COLO829 (cell line): ENCODE measurements around the gene COLEC11.
"Not testable (repeated sequence)": the region's sequence is repeated elsewhere in the genome, so short reads cannot be mapped to it uniquely, and the experiment has no call there.

Experiments used
- DNase-seq: peaks from one replicate; pipeline ENCODE4 v3.0.0; 2012; ENCODE audit warnings: low spot score

COLEC11 gene

DNA sequence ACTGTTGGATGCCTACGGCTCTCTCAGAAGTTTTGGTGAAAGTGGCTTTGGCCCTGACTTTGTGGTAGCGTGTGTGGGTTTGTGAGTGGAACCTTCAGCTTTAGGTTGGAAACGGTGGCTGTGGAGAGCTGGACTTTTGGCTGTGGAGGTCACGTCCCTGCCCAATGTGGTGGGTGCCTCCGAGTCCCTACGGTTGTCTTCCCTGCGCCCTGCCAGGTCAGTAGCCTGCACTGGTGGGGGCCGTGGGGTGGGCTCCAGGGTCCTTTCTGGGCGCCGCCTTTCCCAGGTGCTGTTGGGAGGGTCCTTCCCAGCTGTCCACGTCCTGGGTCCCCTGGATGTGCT lies 11.1 kb downstream of the COLEC11 start:
- DNase-seq = no peak

DNA sequence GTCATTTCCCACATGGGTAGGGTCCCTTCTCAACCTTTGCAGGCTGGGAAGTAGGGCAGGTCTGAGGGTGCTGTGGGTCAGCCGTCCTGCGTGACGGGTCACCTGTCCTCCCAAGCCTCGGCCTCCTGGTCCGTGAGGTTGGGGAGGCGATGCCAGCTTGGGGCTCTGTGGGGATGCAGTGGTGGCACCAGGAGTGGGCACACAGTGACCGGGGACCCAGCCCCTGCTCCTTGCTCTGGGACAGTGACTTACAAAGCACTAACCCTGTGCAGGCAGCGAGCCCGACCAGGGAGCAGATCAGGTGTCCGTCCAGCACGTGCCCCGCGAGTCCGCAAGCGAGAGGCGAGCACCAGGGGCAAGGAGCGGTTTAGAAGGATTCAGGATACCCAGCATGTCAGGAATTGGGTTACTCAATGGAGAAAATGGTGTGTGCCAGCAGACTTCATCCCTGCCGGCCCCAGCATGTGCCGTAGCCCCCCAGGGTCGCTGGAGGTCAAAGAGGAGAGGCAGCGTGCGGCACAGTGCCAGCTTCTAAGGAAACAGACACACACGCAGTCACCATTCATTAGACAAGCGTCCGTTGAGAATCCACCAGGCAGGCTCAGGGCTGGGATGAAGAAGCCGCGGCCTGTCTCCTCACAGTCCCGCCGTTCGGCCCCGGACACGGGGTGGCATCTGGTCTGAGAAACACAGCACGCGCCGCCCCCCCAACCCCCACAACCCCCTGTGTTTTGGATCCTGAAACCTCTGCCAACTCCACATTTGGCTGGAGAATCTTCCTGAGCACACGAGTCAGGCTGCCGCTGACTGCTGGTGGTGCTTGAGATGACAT lies 11.7 kb downstream of the COLEC11 start:
- no peak for DNase-seq

DNA sequence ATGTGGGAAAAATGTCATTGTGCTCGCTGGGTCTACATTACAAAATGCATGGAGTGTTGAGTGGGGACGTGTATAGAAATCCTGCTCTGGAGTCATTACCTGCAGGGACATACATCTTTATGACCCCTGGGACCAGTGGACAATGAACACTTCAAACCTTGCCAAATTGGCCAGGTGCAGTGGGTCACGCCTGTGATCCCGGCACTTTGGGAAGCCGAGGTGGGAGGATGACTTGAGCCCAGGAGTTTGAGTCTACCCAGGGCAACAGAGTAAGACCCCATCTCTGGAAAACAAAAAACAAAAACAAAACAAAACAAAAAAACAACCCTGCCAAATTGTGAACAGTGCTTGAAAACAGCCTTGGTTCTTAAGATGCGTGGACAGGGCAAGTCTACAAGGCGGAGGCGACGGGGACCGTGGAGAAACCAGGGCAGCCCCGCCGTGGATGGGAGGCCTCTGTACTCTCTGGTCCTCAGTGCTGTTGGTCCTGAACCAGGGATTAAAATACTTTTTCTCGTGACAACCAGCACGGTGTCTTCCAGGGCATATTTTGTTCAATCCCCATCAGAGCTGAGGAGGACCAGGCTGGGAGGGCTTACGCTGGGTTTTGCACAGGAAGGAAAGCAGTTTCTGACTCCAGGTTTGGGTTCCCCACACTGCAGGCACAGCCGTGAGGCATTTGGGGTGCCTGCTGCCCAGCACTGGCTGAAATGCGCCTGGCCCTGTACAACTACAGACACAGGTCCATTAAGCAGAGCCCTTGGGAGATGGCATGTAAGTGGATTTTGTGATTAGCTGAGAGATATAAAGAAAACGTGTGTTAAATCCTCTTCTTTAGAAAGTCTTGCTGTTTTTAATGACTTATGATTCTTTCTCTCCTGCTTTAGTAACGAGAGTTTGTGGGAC lies 13.7 kb downstream of the COLEC11 start:
- no peak for DNase-seq

DNA sequence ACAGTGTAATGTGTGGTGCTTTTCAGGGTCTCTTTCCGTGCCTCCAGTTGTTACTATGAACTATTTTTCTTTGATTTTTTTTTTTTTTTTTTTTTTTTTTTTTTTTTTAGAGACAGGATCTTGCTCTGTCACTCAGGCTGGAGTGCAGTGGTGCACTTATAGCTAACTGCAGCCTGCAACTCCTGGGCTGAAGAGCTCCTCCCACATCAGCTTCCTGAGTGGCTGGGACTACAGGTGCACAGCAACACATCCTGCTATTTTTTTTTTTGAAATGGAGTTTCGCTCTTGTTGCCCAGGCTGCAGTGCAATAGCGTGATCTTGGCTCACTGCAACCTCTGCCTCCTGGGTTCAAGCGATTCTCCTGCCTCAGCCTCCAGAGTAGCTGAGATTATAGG lies 14.4 kb downstream of the COLEC11 start:
- DNase-seq = not testable (repeated sequence)

DNA sequence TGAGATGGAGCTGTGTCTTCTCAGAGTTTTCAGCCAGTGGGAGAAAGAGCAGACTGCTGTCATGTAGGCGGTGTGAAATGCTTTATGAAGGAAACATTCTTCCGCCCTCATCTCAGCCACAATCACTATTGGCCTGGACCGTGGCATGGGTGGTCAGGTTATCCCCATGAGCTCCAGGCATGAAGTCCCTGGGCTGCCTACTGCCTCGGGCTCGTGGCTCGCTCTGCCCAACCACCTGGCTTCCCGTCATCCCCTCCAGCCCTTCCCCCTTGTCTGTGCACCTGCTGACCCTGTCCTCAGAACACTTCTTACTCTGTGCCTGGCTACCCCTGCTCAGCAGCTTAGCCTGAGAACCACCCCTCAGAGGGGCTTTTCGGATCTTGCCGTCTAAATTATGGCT lies 15.5 kb downstream of the COLEC11 start:
- no peak for DNase-seq

DNA sequence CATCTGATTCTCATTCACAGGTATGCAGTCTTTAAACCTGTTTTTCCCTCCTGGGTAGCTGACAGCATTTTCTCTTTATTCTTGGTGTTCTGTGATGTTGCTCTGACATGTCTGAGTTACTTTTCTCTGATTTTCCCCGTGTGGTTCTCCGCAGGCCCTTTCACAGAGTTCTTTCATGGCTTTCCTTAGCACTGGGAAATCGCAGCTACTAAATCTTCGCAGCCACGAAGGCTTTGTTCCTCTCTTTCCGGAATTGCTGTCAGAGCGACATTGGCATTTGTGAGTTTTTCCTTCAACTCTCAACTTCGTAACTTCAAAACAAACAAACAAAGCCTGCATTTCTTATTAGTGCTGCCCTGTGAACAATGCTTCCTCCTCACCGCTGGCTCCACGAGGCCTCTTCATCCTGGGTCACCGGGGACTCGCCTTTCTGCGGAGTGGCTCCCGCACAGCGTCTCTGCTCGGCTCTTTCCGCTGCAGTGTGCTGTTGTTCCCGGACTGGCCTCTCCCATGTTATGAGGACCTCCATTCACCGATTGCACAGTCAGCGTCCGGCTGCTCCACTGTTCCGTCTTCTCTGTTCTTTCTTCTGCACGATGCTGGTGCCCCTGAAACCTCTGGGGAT lies 16.1 kb downstream of the COLEC11 start:
- DNase-seq = no peak

DNA sequence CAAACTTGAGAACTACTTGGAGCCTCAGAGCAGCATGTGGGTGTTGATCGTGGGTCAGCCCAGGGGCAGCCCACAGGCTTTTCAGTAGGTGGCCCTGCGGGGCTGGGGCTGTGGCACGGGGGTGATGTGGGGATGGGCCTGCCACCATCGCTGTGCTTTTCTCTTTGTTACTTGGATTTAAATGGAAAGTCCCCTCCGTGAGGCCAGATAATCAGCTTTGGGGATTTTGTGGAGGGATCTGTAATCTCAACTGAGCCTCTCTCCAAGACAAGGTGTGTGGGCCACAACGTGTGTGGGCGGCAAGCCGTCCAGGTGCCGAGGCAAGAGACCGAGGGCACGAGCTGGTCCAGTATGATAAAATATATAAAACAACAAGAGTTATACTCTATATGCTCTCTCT lies 16.7 kb downstream of the COLEC11 start:
- no peak for DNase-seq

DNA sequence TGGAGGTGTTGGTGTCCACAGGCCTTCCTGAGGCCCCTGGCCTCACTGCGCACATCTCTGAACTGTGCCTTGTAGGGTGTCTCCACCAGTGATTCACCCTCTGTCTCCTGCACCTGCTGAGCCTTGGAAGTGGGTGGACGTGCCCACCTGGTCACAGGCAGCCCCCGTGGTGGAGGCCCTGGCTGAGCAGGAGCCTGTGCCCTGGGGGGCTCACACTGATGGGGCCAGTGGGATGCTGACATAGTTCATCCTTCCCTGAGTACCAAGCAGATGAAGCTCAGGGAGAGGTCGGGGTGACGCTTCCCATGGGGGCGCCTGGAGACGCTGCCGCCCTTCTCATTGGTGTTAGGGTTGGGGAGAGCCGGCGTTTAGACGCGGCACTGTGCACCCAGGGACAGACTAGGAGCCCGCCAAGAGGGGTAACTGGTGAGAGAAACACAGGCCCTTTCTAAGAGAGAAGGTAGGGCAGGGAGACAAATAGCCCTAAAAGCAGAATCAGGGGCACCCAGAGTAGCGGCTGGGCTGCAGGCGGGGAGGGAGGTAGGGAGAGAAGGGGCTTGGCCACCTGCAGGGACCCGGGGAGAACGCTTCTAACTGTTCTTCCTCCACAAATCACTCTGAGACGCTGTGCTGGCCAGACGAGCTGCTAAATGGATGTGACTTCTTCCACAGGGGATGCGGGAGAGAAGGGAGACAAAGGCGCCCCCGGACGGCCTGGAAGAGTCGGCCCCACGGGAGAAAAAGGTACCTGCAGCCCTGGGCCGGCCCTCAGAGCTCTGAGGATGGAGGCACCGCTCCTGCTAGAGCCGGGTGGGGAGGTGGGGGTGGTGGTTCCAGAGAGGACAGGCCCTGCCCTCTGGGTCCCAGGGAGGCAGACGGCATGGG lies 18.0 kb downstream of the COLEC11 start:
- no peak for DNase-seq

DNA sequence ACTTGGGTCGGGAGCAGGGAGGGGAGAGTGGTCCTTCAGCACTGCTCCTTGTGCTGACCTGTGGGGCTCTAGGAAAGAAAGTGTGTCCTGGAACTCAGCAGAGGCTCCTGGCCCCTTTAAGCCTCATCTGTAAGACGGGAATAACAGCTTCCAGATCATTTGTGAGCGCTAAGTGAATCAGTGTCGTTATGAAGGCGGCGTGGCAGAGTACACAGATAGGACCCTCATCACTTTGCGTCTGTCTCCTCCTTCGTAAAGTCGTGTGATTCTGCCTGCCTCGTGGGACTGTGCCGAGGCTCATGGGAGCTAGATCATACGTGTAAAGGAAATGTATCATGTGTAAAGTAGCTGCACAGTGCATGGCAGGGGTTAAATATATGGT lies 18.6 kb downstream of the COLEC11 start:
- no peak for DNase-seq

DNA sequence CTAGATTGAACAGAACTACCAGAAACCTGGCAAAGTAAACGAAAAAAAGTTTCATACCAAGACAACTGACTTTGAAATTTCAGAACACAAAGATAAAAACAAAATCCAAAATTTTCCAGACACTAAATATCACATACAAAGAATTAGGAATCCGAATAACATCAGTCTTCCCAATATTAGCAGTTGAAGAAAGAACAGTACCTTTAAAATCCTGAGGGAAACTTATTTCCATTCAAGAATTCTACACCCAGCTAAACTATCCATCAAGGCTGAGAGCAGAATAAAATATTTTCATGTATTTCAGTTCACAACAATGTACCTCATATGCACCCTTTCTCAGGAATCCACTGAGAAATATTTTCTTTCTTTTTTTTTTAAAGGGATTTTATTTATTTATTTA lies 19.8 kb downstream of the COLEC11 start:
- DNase-seq = not testable (repeated sequence)

DNA sequence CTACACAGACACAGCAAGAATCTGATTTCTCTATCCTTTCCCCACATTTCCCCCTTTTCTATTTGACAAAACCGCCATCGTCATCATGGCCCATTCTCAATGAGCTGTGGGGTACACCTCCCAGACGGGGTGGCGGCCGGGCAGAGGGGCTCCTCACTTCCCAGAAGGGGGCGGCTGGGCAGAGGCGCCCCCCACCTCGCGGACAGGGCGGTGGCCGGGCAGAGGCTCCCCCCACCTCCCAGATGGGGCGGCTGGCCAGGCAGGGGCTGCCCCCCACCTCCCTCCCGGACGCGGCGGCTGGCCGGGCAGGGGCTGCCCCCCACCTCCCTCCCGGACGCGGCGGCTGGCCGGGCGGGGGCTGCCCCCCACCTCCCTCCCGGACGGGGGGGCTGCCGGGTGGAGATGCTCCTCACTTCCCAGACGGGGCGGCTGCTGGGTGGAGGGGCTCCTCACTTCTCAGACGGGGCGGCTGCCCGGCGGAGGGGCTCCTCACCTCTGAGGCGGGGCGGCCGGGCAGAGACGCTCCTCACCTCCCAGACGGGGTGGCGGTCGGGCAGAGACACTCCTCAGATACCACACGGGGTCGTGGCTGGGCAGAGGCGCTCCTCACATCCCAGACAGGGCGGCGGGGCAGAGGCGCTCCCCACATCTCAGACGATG lies 20.8 kb downstream of the COLEC11 start:
- not testable (repeated sequence) for DNase-seq

DNA sequence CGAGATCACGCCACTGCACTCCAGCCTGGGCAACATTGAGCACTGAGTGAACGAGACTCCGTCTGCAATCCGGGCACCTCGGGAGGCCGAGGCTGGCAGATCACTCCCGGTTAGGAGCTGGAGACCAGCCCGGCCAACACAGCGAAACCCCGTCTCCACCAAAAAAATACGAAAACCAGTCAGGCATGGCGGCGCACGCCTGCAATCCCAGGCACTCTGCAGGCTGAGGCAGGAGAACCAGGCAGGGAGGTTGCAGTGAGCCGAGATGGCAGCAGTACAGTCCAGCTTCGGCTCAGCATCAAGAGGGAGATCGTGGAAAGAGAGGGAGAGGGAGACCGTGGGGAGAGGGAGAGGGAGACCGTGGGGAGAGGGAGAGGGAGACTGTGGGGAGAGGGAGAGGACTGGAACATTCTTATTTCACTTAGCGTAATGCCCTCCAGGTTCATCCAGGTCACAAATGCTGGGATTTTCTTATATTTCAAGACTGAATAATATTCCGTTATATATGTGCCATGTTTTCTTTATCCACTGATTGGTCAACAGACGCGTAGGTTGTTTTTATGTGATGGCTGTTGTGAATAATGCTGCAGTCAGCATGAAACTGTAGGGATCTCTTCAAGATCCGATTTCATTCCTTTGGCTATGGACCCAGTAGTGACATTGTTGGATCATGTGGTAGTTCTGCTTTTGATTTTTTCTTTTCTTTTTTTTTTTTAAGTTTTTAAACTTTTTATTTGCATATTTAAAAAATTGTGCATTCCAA lies 21.7 kb downstream of the COLEC11 start:
- DNase-seq = not testable (repeated sequence)

DNA sequence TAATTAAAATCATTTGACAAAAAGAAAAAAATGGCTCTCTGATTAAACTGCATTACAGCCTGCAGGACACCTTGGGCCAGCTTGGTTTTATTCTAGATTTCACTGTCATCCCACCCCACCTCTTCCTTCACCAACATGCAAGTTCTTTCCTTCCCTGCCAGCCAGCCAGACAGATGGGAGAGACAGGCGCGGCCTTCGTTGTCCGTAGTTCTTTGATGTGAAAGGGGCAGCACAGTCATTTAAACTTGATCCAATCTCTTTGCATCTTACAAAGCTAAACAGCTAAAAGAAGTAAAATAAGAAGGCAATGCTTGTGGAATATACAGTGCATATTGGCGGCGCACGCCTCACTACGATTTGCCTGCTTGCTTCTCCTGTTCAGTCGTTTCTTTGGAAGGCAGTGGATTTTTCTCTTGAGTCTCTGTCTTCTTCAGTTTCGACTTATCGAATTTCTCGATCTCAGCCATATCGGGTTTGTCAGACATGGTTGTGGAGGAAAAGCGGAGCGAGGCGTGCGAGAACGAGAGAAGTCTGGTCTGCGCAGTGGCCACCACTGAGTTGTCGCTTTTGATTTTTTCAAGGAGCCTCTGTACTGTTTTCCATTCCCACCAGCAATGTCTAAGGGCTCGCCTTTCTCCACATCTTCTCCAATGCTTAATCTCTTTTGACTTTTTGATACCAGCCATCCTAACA lies 22.4 kb downstream of the COLEC11 start:
- DNase-seq = no peak

DNA sequence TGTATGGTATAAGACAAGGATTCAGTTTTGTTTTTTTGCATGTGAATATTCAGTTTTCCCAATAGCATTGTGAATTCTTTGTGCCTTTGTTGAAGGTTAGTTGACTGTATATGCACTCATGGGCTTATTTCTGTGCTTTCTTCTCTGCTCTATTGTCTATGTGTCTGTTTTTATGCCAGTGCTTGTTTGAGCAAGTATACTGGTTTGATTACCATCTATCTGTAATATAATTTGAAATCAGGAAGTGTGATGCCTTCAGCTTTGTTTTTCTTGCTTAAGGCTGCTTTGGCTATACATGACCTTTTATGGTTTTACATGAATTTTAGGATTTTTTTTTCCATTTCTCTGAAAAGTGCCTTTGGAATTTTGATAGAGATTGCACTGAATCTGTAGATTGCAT lies 23.5 kb downstream of the COLEC11 start:
- no peak for DNase-seq

DNA sequence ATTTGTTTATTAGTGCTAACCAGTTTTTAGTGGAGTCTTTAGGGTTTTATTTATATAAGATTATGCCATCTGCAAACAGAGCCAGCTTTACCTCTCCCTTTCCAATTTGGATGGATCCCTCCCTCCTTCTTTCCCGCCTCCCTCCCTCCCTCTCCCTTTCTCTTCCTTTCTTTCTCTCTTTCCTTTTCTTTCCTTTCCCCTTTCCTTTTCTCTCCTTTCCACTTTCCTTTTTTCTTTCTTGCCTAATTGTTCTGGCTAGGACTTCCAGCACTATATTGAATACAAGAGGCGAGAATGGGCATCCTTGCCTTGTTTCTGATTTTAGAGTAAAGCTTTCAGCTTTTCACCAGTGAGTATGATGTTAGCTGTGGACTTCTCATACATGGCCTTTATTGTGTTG lies 24.1 kb downstream of the COLEC11 start:
- DNase-seq = no peak

DNA sequence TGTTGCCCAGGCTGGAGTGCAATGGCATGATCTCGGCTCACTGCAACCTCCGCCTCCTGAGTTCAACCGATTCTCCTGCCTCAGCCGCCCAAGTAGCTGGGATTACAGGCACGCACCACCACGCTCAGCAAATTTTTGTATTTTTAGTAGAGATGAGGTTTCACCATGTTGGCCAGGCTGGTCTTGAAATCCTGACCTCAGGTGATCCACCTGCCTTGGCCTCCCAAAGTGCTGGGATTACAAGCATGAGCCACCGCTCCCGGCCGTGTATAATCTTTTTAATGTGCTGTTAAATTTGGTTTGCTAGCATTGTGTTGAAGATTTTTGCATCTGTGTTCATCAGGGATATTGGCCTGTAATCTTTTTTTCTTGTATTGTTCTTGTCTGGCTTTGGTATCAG lies 24.7 kb downstream of the COLEC11 start:
- not testable (repeated sequence) for DNase-seq

DNA sequence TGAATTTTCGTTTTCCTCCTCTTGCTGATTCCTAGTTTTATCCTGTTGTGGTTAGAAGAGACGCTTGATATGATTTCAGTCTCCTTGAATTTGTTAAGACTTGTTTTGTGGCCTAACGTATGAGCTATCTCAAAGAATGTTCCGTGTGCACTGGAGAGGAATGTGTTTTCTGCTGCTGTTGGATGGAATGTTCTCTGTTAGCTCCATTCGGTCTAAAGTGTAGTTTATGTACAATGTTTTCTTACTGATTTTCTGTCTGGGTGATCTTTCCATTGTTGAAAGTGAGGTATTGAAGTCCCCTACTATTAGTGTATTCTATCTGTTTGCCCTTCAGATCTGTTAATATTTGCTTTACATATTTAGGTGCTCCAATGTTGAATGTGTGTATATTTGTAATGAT lies 25.9 kb downstream of the COLEC11 start:
- DNase-seq = no peak

DNA sequence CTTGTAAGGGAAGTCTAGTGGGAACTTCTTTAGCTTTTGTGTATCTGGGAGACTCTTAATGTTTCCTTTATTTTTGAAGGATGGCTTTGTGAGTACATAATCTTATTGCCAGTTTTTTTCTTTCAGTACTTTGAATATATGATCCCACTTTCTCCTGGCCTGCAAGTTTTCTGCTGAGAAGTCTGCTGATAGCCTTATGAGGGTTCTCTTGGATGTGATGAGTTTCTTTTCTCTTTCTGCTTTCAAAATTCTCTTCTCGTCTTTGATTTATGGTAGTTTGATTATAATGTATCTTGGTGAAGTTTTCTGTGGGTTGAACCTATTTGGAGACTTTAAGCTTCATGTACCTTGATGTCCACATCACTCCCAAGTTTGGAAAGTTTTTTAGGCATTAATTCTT lies 28.1 kb downstream of the COLEC11 start:
- no peak for DNase-seq

DNA sequence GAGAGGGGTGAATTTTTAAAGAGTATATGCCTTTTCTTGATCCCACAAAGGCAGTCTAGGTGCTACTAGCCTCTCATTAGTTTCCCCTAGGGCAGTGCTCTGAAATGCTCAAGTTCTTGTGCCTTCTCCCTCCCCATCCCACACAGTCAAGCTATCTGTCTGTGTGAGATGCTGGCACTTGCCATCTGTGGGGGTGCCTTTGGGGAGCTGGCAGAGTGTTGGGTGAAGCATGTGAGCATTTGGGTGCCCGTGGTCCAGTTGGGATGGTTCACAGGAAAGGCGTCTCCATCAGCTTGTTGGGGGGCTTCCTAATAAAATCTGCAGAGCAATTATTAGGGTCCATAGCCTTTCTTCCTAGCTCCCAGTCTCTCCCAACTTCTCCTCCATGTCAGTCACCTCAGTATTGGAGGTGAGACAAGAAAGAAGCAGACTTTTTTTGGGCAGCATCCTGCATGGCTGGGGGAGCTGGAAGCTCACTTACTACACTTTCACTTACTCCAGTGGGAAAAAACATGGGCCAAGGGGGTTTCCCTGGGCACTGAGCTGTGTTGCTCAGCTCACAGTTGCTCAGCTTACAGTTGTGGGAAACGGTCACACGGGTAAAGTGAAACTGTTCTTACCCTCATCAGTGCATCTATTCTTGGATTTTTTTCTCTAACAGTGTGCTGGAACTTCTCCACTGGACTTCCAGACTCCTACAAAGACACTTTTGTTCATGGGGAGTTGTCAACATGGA lies 29.3 kb downstream of the COLEC11 start:
- no peak for DNase-seq
